IMR-90 (cell line): ENCODE results near the gene VPREB3.

Source experiments
- RAD21 ChIP-seq: IDR thresholded peaks from 2 replicates; pipeline ENCODE4 v1.6.1; 2012; ENCODE audit warnings: low read length, improper control_type of control experiment
- TF ChIP-seq, protein P1 (sequence below): fragments of 150-350 bp; IDR thresholded peaks from 2 replicates; pipeline ENCODE4 v1.6.1; 2017; ENCODE audit warnings: mild to moderate bottlenecking, antibody characterized with exemption, low read length, low read depth

- TF ChIP-seq, protein P1, sequence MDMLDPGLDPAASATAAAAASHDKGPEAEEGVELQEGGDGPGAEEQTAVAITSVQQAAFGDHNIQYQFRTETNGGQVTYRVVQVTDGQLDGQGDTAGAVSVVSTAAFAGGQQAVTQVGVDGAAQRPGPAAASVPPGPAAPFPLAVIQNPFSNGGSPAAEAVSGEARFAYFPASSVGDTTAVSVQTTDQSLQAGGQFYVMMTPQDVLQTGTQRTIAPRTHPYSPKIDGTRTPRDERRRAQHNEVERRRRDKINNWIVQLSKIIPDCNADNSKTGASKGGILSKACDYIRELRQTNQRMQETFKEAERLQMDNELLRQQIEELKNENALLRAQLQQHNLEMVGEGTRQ: no peak
- TF ChIP-seq RAD21: no peak
These were observed 19.4 kb upstream of the VPREB3 start for GRCh38 chr22:23773483-23774113.
